Measurements from ENCODE around the gene QSOX2. TPM values are rescaled to one million over a fixed set of nuclear protein-coding genes. Genes with fewer than 3 reads are reported as not detected.

QSOX2 gene
- total RNA-seq, 2 experiments from 2014 or later, result 14.4 TPM

- POLR2A ChIA-PET, result no interaction called here
Observed at GRCh38 chr9:136219276-136219675, 26.3 kb downstream of the QSOX2 start.

GRCh38 chr9:136218673-136219072 is 26.9 kb downstream of the QSOX2 start:
- no peak overlapping the region for H3K27ac Mint-ChIP-seq
- ChIA-PET CTCF (no interaction called here), POLR2A (no interaction called here)
- Histone ChIP-seq H3K27me3 (ENCODE audit: control insufficient read depth in 1 of 2, insufficient read depth in 2 of 2, low read length in 2 of 2) (no peaks in the 10 kb centered on the region), H3K36me3 (ENCODE audit: insufficient read depth, low read length) (peaks cover 72% of the 10 kb centered on the region), H3K9me3 (ENCODE audit: control insufficient read depth in 1 of 2, insufficient read depth in 1 of 2, low read length in 2 of 2) (peaks cover 0 to 13% of the 10 kb centered on the region in 2 experiments), H3K4me1 (ENCODE audit: insufficient read depth, low read length) (peaks cover 10% of the 10 kb centered on the region), H3K27ac (ENCODE audit: low read depth in 1 of 2, low read length in 2 of 2) (no peak overlapping the region), H3K4me3 (ENCODE audit: low read length) (no peak overlapping the region)
- TF ChIP-seq CTCF (IDR thresholded peaks at IDR 0.05), result no peak
- peaks cover 84% of the 10 kb centered on the region for H3K36me3 Mint-ChIP-seq (ENCODE audit: low read depth)
- ATAC-seq (ENCODE audit: poor library complexity), result no peak
- no peak overlapping the region for H3K4me3 Mint-ChIP-seq
- intact Hi-C loops (cut with DNase I, micrococcal nuclease), result no loop called here
- no peak for DNase-seq
- no peaks in the 10 kb centered on the region for H3K27me3 Mint-ChIP-seq
- H3K9me3 Mint-ChIP-seq, result no peaks in the 10 kb centered on the region
- no peaks in the 10 kb centered on the region for H3K4me1 Mint-ChIP-seq (ENCODE audit: low read depth)

More at GRCh38 chr9:136219276-136219675, 26.3 kb downstream of the QSOX2 start:
- peaks cover 72% of the 10 kb centered on the region for H3K36me3 ChIP-seq (ENCODE audit: insufficient read depth, low read length)
- no peak for TF ChIP-seq CTCF (IDR thresholded peaks at IDR 0.05)
- H3K27ac Mint-ChIP-seq, result no peak overlapping the region
- no peak overlapping the region for H3K27ac ChIP-seq (ENCODE audit: low read depth in 1 of 2, low read length in 2 of 2)
- no peaks in the 10 kb centered on the region for H3K9me3 Mint-ChIP-seq
- H3K27me3 ChIP-seq (ENCODE audit: control insufficient read depth in 1 of 2, insufficient read depth in 2 of 2, low read length in 2 of 2), result no peaks in the 10 kb centered on the region
- H3K4me1 ChIP-seq (ENCODE audit: insufficient read depth, low read length), result peaks cover 16% of the 10 kb centered on the region
- no peak overlapping the region for H3K4me3 Mint-ChIP-seq
- no peaks in the 10 kb centered on the region for H3K27me3 Mint-ChIP-seq
- H3K36me3 Mint-ChIP-seq (ENCODE audit: low read depth), result peaks cover 83% of the 10 kb centered on the region
- intact Hi-C loops (cut with DNase I, micrococcal nuclease), result no loop called here
- H3K4me1 Mint-ChIP-seq (ENCODE audit: low read depth), result no peaks in the 10 kb centered on the region
- no peak for ATAC-seq (ENCODE audit: poor library complexity)
- H3K4me3 ChIP-seq (ENCODE audit: low read length), result no peak overlapping the region
- CTCF ChIA-PET, result no interaction called here
- no peak for DNase-seq
- peaks cover 0 to 7% of the 10 kb centered on the region in 2 experiments for H3K9me3 ChIP-seq (ENCODE audit: control insufficient read depth in 1 of 2, insufficient read depth in 1 of 2, low read length in 2 of 2)

GRCh38 chr9:136218271-136218670 is 27.3 kb downstream of the QSOX2 start:
- ChIA-PET POLR2A (no interaction called here), CTCF (no interaction called here)
- peaks cover 84% of the 10 kb centered on the region for H3K36me3 Mint-ChIP-seq (ENCODE audit: low read depth)
- intact Hi-C loops (cut with DNase I, micrococcal nuclease), result no loop called here
- TF ChIP-seq CTCF (IDR thresholded peaks at IDR 0.05), result no peak
- no peak overlapping the region for H3K27ac ChIP-seq (ENCODE audit: low read depth in 1 of 2, low read length in 2 of 2)
- H3K27me3 Mint-ChIP-seq, result no peaks in the 10 kb centered on the region
- H3K4me1 ChIP-seq (ENCODE audit: insufficient read depth, low read length), result peaks cover 7% of the 10 kb centered on the region
- H3K27ac Mint-ChIP-seq, result no peak overlapping the region
- DNase-seq (no peak), ATAC-seq (ENCODE audit: poor library complexity) (no peak)
- no peak overlapping the region for H3K4me3 ChIP-seq (ENCODE audit: low read length)
- H3K27me3 ChIP-seq (ENCODE audit: control insufficient read depth in 1 of 2, insufficient read depth in 2 of 2, low read length in 2 of 2), result no peaks in the 10 kb centered on the region
- H3K9me3 Mint-ChIP-seq, result no peaks in the 10 kb centered on the region
- H3K9me3 ChIP-seq (ENCODE audit: control insufficient read depth in 1 of 2, insufficient read depth in 1 of 2, low read length in 2 of 2), result peaks cover 0 to 15% of the 10 kb centered on the region in 2 experiments
- H3K4me3 Mint-ChIP-seq, result no peak overlapping the region
- peaks cover 71% of the 10 kb centered on the region for H3K36me3 ChIP-seq (ENCODE audit: insufficient read depth, low read length)
- H3K4me1 Mint-ChIP-seq (ENCODE audit: low read depth), result no peaks in the 10 kb centered on the region
